A549 (cell line): ENCODE measurements around the gene ZBTB45. TPM values are rescaled to one million over a fixed set of nuclear protein-coding genes. Genes with fewer than 3 reads are reported as not detected.

Experiments
- ATAC-seq, 2 experiments: fragments of 200-7000 bp in 1 of 2; fragments of >200 bp in 1 of 2; cut with Nextera tagmentation in 1 of 2; cut with Tn5 transposase in 1 of 2; 3 replicates each; pipeline versions ENCODE4 v1.8.0 to v1.9.1; 2018 to 2020; ENCODE audit warnings: mild to moderate bottlenecking in 1 of 2, moderate library complexity in 1 of 2
- CTCF ChIA-PET: fragments of 300-600 bp; sonication (Branson Sonifier 250); formaldehyde crosslinking; extraction: SDS; loops from one replicate; lab custom pipeline; 2021; ENCODE audit warnings: antibody characterized with exemption, inconsistent platforms; lab: Yijun Ruan, JAX
- POLR2A ChIA-PET: fragments of 350-600 bp; formaldehyde crosslinking; extraction: SDS; loops from one replicate; lab custom pipeline; 2021; ENCODE audit warnings: antibody characterized with exemption, inconsistent platforms; lab: Yijun Ruan, JAX
- DNase-seq, 2 experiments: peaks; one replicate each; pipeline versions ENCODE4 v3.0.0 to v3.0.0-alpha.2; 2011 to 2016; ENCODE audit warnings: low read depth in 1 of 2, low spot score in 1 of 2
- FAIRE-seq: peaks from 2 replicates; lab custom pipeline; 2011; peaks lifted over from hg19 to GRCh38; lab: Jason Lieb, UNC
- H3K27ac ChIP-seq, 2 experiments: fragments of >200 bp; sonication (Bioruptor Twin); formaldehyde crosslinking; 3 replicates each; pipeline ENCODE4 v1.5.1; 2016 to 2017
- H3K4me1 ChIP-seq: fragments of >200 bp; sonication (Bioruptor Twin); formaldehyde crosslinking; 3 replicates; pipeline ENCODE4 v1.6.1; 2016
- H3K4me2 ChIP-seq: fragments of >200 bp; sonication (Bioruptor Twin); formaldehyde crosslinking; 3 replicates; pipeline ENCODE4 v1.6.1; 2016
- H3K4me3 ChIP-seq: fragments of >200 bp; sonication (Bioruptor Twin); formaldehyde crosslinking; 3 replicates; pipeline ENCODE4 v1.5.1; 2016
- H3K9me3 ChIP-seq: fragments of >200 bp; sonication (Bioruptor Twin); formaldehyde crosslinking; 3 replicates; pipeline ENCODE4 v1.6.1; 2016
- BCL3 ChIP-seq: fragments of >200 bp; sonication (Bioruptor Twin); formaldehyde crosslinking; IDR thresholded peaks from 3 replicates; pipeline ENCODE4 v1.6.1; 2016
- CHD2 ChIP-seq: fragments of 150-350 bp; IDR thresholded peaks from 2 replicates; pipeline ENCODE4 v1.6.1; 2014; ENCODE audit warnings: low read length; ENCODE audit not compliant: partially characterized antibody
- CHD4 ChIP-seq: fragments of 200-600 bp; sonication (generic); IDR thresholded peaks from 2 replicates; pipeline ENCODE4 v1.6.1; 2016; ENCODE audit warnings: antibody characterized with exemption, mild to moderate bottlenecking, borderline replicate concordance
- CTCF ChIP-seq: fragments of >200 bp; sonication (Bioruptor Twin); formaldehyde crosslinking; IDR thresholded peaks from 3 replicates; pipeline ENCODE4 v1.5.1; 2016
- EHF ChIP-seq: fragments of 250-450 bp; sonication (Bioruptor Pico); IDR thresholded peaks from 2 replicates; pipeline ENCODE4 v1.5.0; 2020; ENCODE audit warnings: mild to moderate bottlenecking
- GATA3 ChIP-seq: IDR thresholded peaks from 2 replicates; pipeline ENCODE4 v1.6.1; 2012; ENCODE audit warnings: borderline replicate concordance
- HES2 ChIP-seq: fragments of >200 bp; sonication (Bioruptor Twin); formaldehyde crosslinking; IDR thresholded peaks from 2 replicates; pipeline ENCODE4 v1.6.1; 2016
- HMGXB4 ChIP-seq: fragments of 250-450 bp; sonication (Bioruptor Pico); IDR thresholded peaks from 2 replicates; pipeline ENCODE4 v1.5.0; 2021; ENCODE audit warnings: mild to moderate bottlenecking, moderate library complexity, borderline replicate concordance
- JUNB ChIP-seq: fragments of >200 bp; sonication (Bioruptor Twin); formaldehyde crosslinking; IDR thresholded peaks from 2 replicates; pipeline ENCODE4 v1.6.1; 2016
- KDM1A ChIP-seq: fragments of 200-600 bp; sonication (generic); IDR thresholded peaks from 2 replicates; pipeline ENCODE4 v1.6.1; 2016; ENCODE audit warnings: low read depth, mild to moderate bottlenecking
- KDM5A ChIP-seq: fragments of 200-600 bp; sonication (generic); IDR thresholded peaks from 2 replicates; pipeline ENCODE4 v1.6.1; 2016; ENCODE audit warnings: antibody characterized with exemption, mild to moderate bottlenecking
- MAFK ChIP-seq: fragments of 450-650 bp; IDR thresholded peaks from 2 replicates; pipeline ENCODE4 v1.6.1; 2014; ENCODE audit not compliant: partially characterized antibody
- MAZ ChIP-seq: fragments of 150-350 bp; IDR thresholded peaks from 2 replicates; pipeline ENCODE4 v1.6.1; 2014; ENCODE audit warnings: antibody characterized with exemption, low read depth, low read length, borderline replicate concordance
- MYC ChIP-seq: IDR thresholded peaks from 2 replicates; pipeline ENCODE4 v1.6.1; 2012; ENCODE audit warnings: mild to moderate bottlenecking, inconsistent platforms, low read length, improper control_type of control experiment, borderline replicate concordance
- NR3C1 ChIP-seq: fragments of >200 bp; sonication (Bioruptor Twin); formaldehyde crosslinking; IDR thresholded peaks from 3 replicates; pipeline ENCODE4 v1.6.1; 2017
- PHF8 ChIP-seq: fragments of 200-600 bp; sonication (generic); IDR thresholded peaks from 2 replicates; pipeline ENCODE4 v1.6.1; 2016; ENCODE audit warnings: low read depth, mild to moderate bottlenecking, antibody characterized with exemption, moderate library complexity, borderline replicate concordance
- POLR2A ChIP-seq: IDR thresholded peaks from 2 replicates; pipeline ENCODE4 v1.6.1; 2012; ENCODE audit warnings: mild to moderate bottlenecking, low read length
- RAD21 ChIP-seq, 2 experiments: fragments of >200 bp in 1 of 2; sonication (Bioruptor Twin) in 1 of 2; formaldehyde crosslinking in 1 of 2; IDR thresholded peaks in 1 of 2; conservative IDR thresholded peaks in 1 of 2; 2 replicates in 1 of 2; 3 replicates in 1 of 2; pipeline ENCODE4 v1.6.1; 2012 to 2018; ENCODE audit warnings: inconsistent platforms in 1 of 2
- RCOR1 ChIP-seq: fragments of 150-350 bp; IDR thresholded peaks from 2 replicates; pipeline ENCODE4 v1.6.1; 2014; ENCODE audit warnings: antibody characterized with exemption, low read length, low read depth
- RFX5 ChIP-seq: fragments of 450-650 bp; IDR thresholded peaks from 2 replicates; pipeline ENCODE4 v1.7.1; 2014; ENCODE audit warnings: antibody characterized with exemption, mild to moderate bottlenecking, moderate library complexity
- RNF2 ChIP-seq: fragments of 200-600 bp; sonication (generic); IDR thresholded peaks from 2 replicates; pipeline ENCODE4 v1.6.1; 2016; ENCODE audit warnings: low read depth, mild to moderate bottlenecking, antibody characterized with exemption, moderate library complexity, borderline replicate concordance
- TFCP2L1 ChIP-seq: fragments of 250-450 bp; sonication (Bioruptor Pico); IDR thresholded peaks from 2 replicates; pipeline ENCODE4 v1.5.0; 2021; ENCODE audit warnings: mild to moderate bottlenecking
- TP53 ChIP-seq: fragments of 250-450 bp; sonication (Bioruptor Pico); IDR thresholded peaks from 2 replicates; pipeline ENCODE4 v1.5.0; 2021; ENCODE audit warnings: mild to moderate bottlenecking, moderate library complexity
- ZFP36 ChIP-seq: fragments of 450-650 bp; IDR thresholded peaks from 2 replicates; pipeline ENCODE4 v1.6.1; 2014; ENCODE audit warnings: borderline replicate concordance; ENCODE audit not compliant: partially characterized antibody
- WGBS: methylation state at CpG from one replicate; pipeline ENCODE4 v1.1.6; 2017; ENCODE audit errors: missing lambda C conversion rate; 5-methylcytosine and 5-hydroxymethylcytosine counted together
- polyA plus RNA-seq, 4 experiments: library from polyadenylated mRNA; depleted of rRNA in 3 of 4; stranded (reverse); fragments of >200 nt; fragmentation: RNase III in 1 of 4; extraction: RNeasy Plus Mini Kit Qiagen cat#74134 plus additional on column Dnase treatment in 1 of 4; gene quantifications; 2 replicates in 3 of 4; 3 replicates in 1 of 4; pipeline ENCODE4 v1.2.3, GENCODE V29; 2011 to 2017

ZBTB45 gene
- polyA plus RNA-seq, 2 of the 4 experiments (the other 2 are of a cell fraction): 6.4 to 13.4 TPM

GRCh38 chr19:58531034-58531840, 11.6 kb upstream of the ZBTB45 start:
- CTCF ChIA-PET: interaction anchor here (3.7 to 5.5 kb wide), 2 partner anchors 11 to 12 kb away, joined by 33 to 70 read pairs; partner anchors contain the start of gene ZBTB45
- Histone ChIP-seq H3K4me2 (no peak overlapping the region), H3K4me3 (no peak overlapping the region), H3K27ac (no peak overlapping the region), H3K4me1 (no peaks in the 10 kb centered on the region), H3K9me3 (no peaks in the 10 kb centered on the region)
- FAIRE-seq: no peak
- POLR2A ChIA-PET: interaction anchor here (1.2 to 1.7 kb wide), 2 partner anchors 12 to 13 kb away, joined by 6 to 9 read pairs; partner anchors contain the start of genes TRIM28 and ZBTB45
- no peak for DNase-seq
- 28% methylated on average over 10 of the region's 10 CpGs for WGBS
- TF ChIP-seq RAD21 (conservative IDR thresholded peaks at IDR 0.05 in 1 of 2, IDR thresholded peaks at IDR 0.05 in 1 of 2) (no peak), CHD4 (no peak), TP53 (CRISPR knock-in tag) (no peak), MAZ (no peak), HES2 (no peak), TFCP2L1 (CRISPR knock-in tag) (no peak)
- ATAC-seq: peak; percentile 18 to 20; a peak in 2 of 6 replicates

GRCh38 chr19:58529405-58529804, 9.8 kb upstream of the ZBTB45 start:
- FAIRE-seq: no peak
- H3K27ac ChIP-seq: no peak overlapping the region
- no peaks in the 10 kb centered on the region for H3K9me3 ChIP-seq
- H3K4me2 ChIP-seq: no peak overlapping the region
- no peak for TF ChIP-seq RFX5
- TF ChIP-seq MAFK: peak; percentile 86
- TF ChIP-seq, all 56 proteins: peak for 1
- Histone ChIP-seq H3K4me3 (no peak overlapping the region), H3K4me1 (no peaks in the 10 kb centered on the region)
- ChIA-PET POLR2A (interaction anchor here (1.0 to 1.6 kb wide), 2 partner anchors 9 to 14 kb away, joined by 6 to 11 read pairs; partner anchors contain the start of genes TRIM28 and ZBTB45), CTCF (interaction anchor here (0.6 to 3.7 kb wide), 3 partner anchors 10 to 251 kb away, joined by 3 to 33 read pairs (median 3); partner anchors contain the start of gene ZBTB45)
- 19% methylated on average over 3 of the region's 3 CpGs for WGBS
- DNase-seq (no peak), ATAC-seq (no peak)

GRCh38 chr19:58522709-58523108, 3.1 kb upstream of the ZBTB45 start:
- FAIRE-seq (no peak), DNase-seq (no peak), ATAC-seq (no peak)
- no peaks in the 10 kb centered on the region for H3K9me3 ChIP-seq
- WGBS: 89% methylated on average over 3 of the region's 3 CpGs
- no peak overlapping the region for H3K4me2 ChIP-seq
- no peak overlapping the region for H3K4me3 ChIP-seq
- H3K4me1 ChIP-seq: peaks cover 12% of the 10 kb centered on the region
- TF ChIP-seq CHD2 (no peak), JUNB (no peak), GATA3 (no peak), MYC (no peak), HMGXB4 (no peak), RNF2 (no peak), KDM5A (no peak), NR3C1 (no peak), POLR2A (no peak), PHF8 (no peak), EHF (CRISPR knock-in tag) (no peak), KDM1A (no peak), RCOR1 (no peak), BCL3 (no peak), RAD21 (conservative IDR thresholded peaks at IDR 0.05 in 1 of 2, IDR thresholded peaks at IDR 0.05 in 1 of 2) (no peak), ZFP36 (no peak), CTCF (no peak)
- TF ChIP-seq, all 56 proteins: peak for 0
- ChIA-PET POLR2A (interaction anchor here (4.4 to 5.7 kb wide), 2 partner anchors 22 to 30 kb away, joined by 85 to 184 read pairs; partner anchors contain the start of genes CHMP2A and TRIM28), CTCF (interaction anchor here (0.6 to 8.6 kb wide), 4 partner anchors 9 to 26 kb away, joined by 3 to 222 read pairs (median 3); partner anchors contain the start of genes CHMP2A, SLC27A5 and TRIM28)
- no peak overlapping the region for H3K27ac ChIP-seq
